GM13976 (cell line): ENCODE data around the gene STN1.

Experiments
- DNase-seq: peaks from one replicate; pipeline ENCODE4 v3.0.0; 2012; ENCODE audit warnings: low spot score
- CTCF ChIP-seq: IDR thresholded peaks from 2 replicates; pipeline ENCODE4 v1.5.1; 2012; ENCODE audit warnings: borderline replicate concordance, mild to moderate bottlenecking; ENCODE audit not compliant: insufficient read depth; ENCODE audit errors: extremely low read depth, missing control alignments, control extremely low read depth
- in situ Hi-C: fragments of 300-500 bp; cut with MboI; formaldehyde crosslinking; loops from one replicate; pipeline ENCODE4 v1.12.0; 2022; ENCODE audit warnings: low sequenced_read_pairs, mixed read lengths, inconsistent platforms; ENCODE audit not compliant: unreplicated experiment

STN1 gene

GRCh38 chr10:103951942-103952341 lies 34.0 kb upstream of the STN1 start:
- DNase-seq, result no peak
- in situ Hi-C loops, result no loop called here
- no peak for TF ChIP-seq CTCF

GRCh38 chr10:103951183-103951582 lies 33.2 kb upstream of the STN1 start:
- DNase-seq, result no peak
- no peak for TF ChIP-seq CTCF
- in situ Hi-C loops, result no loop called here

- DNase-seq, result no peak
- in situ Hi-C loops, result no loop called here
- no peak for TF ChIP-seq CTCF
Observed at GRCh38 chr10:103949728-103950127, 31.7 kb upstream of the STN1 start.

- in situ Hi-C loops, result no loop called here
- DNase-seq, result no peak
- TF ChIP-seq CTCF, result no peak
Observed at GRCh38 chr10:103947799-103948516, 30.0 kb upstream of the STN1 start.

- no peak for DNase-seq
- TF ChIP-seq CTCF, result no peak
- in situ Hi-C loops, result no loop called here
Observed at GRCh38 chr10:103942866-103943265, 24.9 kb upstream of the STN1 start.

GRCh38 chr10:103941801-103942200 lies 23.8 kb upstream of the STN1 start:
- TF ChIP-seq CTCF, result no peak
- no peak for DNase-seq
- in situ Hi-C loops, result no loop called here

GRCh38 chr10:103939522-103939921 lies 21.5 kb upstream of the STN1 start:
- in situ Hi-C loops, result no loop called here
- no peak for DNase-seq
- no peak for TF ChIP-seq CTCF
